OCI-LY3 (cell line): ENCODE data around the gene RPS3.

Source experiments
- CTCF ChIP-seq: fragments of 200-600, 300-600 bp; sonication (generic); IDR thresholded peaks from 2 replicates; pipeline ENCODE4 v1.5.1; 2014; ENCODE audit warnings: antibody characterized with exemption, low read length, low read depth
- EZH2phosphoT487 ChIP-seq: fragments of 200-600 bp; shearing (Covaris generic); IDR thresholded peaks from 2 replicates; pipeline ENCODE4 v1.6.1; 2018; ENCODE audit warnings: antibody characterized with exemption, mixed run types, low read depth

GRCh38 chr11:75422248-75423231, 23.2 kb downstream of the RPS3 start:
- no peak for TF ChIP-seq CTCF
- no peak for TF ChIP-seq EZH2phosphoT487
